Panc1 (cell line): ENCODE measurements around the gene PTPRR. TPM values are rescaled to one million over a fixed set of nuclear protein-coding genes. Genes with fewer than 3 reads are reported as not detected.

ENCODE experiments used
- ATAC-seq: fragments of 200-7000 bp; cut with Tn5 transposase; 2 replicates; pipeline ENCODE4 v1.9.1; 2020; ENCODE audit warnings: mild to moderate bottlenecking, moderate library complexity
- BruUV-seq: library from RNA; stranded (reverse); fragments of 400-500 nt; replicated peaks from 2 replicates; lab custom pipeline; 2021; lab: Mats Ljungman, UMichigan
- CTCF ChIA-PET: fragments of 300-600 bp; sonication (Branson Sonifier 250); formaldehyde crosslinking; loops from one replicate; lab custom pipeline; 2022; ENCODE audit warnings: antibody characterized with exemption; lab: Charles Lee
- POLR2A ChIA-PET: fragments of 300-600 bp; sonication (Branson Sonifier 250); formaldehyde crosslinking; loops from one replicate; lab custom pipeline; 2022; ENCODE audit warnings: antibody characterized with exemption; lab: Charles Lee
- DNase-seq: peaks from one replicate; pipeline ENCODE4 v3.0.0-alpha.2; 2010; ENCODE audit warnings: low read depth, low spot score
- H3K27ac ChIP-seq: 2 replicates; pipeline ENCODE4 v1.5.1; 2011; ENCODE audit warnings: mild to moderate bottlenecking, low read length, inconsistent platforms
- H3K27me3 ChIP-seq: fragments of 200-500 bp; sonication (Bioruptor generic); 2 replicates; pipeline ENCODE4 v1.6.0; 2014; ENCODE audit warnings: low read length, inconsistent platforms; ENCODE audit not compliant: control insufficient read depth, insufficient read depth
- H3K36me3 ChIP-seq: fragments of 200-500 bp; sonication (Bioruptor generic); 2 replicates; pipeline ENCODE4 v1.5.1; 2014; ENCODE audit warnings: inconsistent platforms, mild to moderate bottlenecking, low read length, moderate library complexity; ENCODE audit not compliant: control insufficient read depth, insufficient read depth
- H3K4me1 ChIP-seq: 2 replicates; pipeline ENCODE4 v1.5.1; 2011; ENCODE audit warnings: inconsistent platforms, mild to moderate bottlenecking, low read length, moderate library complexity; ENCODE audit not compliant: control insufficient read depth, insufficient read depth
- H3K4me3 ChIP-seq, 2 experiments: 2 replicates each; pipeline ENCODE4 v1.5.1; 2011 to 2012; ENCODE audit warnings: low read depth in 2 of 2, low read length in 2 of 2, mild to moderate bottlenecking in 2 of 2, inconsistent platforms in 1 of 2, moderate library complexity in 1 of 2
- H3K9me3 ChIP-seq: fragments of 200-500 bp; sonication (Bioruptor generic); 2 replicates; pipeline ENCODE4 v1.5.1; 2014; ENCODE audit warnings: low read depth, mild to moderate bottlenecking, inconsistent platforms, low read length, moderate library complexity; ENCODE audit not compliant: control insufficient read depth, insufficient read depth
- CTCF ChIP-seq: fragments of 450-650 bp; IDR thresholded peaks from 2 replicates; pipeline ENCODE4 v1.5.1; 2017; ENCODE audit warnings: mild to moderate bottlenecking
- POLR2AphosphoS5 ChIP-seq: IDR thresholded peaks from 2 replicates; pipeline ENCODE4 v1.6.1; 2012; ENCODE audit warnings: mild to moderate bottlenecking, low read depth, low read length, moderate library complexity
- REST ChIP-seq, 2 experiments: IDR thresholded peaks; 2 replicates each; pipeline ENCODE4 v1.6.1; 2011 to 2012; ENCODE audit warnings: low read depth in 2 of 2, control low read depth in 1 of 2, low read length in 1 of 2, mild to moderate bottlenecking in 1 of 2, moderate library complexity in 1 of 2; ENCODE audit not compliant: insufficient read depth in 1 of 2
- SIN3A ChIP-seq: IDR thresholded peaks from 2 replicates; pipeline ENCODE4 v1.6.1; 2012; ENCODE audit warnings: low read depth, mild to moderate bottlenecking, low read length, moderate library complexity, borderline replicate concordance; ENCODE audit not compliant: insufficient read depth
- TCF7L2 ChIP-seq: IDR thresholded peaks from 2 replicates; pipeline ENCODE4 v1.6.1; 2011; ENCODE audit warnings: mild to moderate bottlenecking, low read depth, low read length, inconsistent platforms
- in situ Hi-C: cut with HindIII; loops from 2 replicates; pipeline ENCODE4 v1.10.0; 2016; ENCODE audit warnings: low sequenced_read_pairs, low pct_unique_long_range_greater_than_20kb
- intact Hi-C: fragments of 100-400 bp; cut with micrococcal nuclease; formaldehyde crosslinking; loops from one replicate; pipeline ENCODE4 v1.10.0; 2022; ENCODE audit not compliant: unreplicated experiment
- total RNA-seq: library from RNA; stranded (reverse); gene quantifications from one replicate; pipeline ENCODE4 v1.2.1, GENCODE V29; 2021; ENCODE audit not compliant: unreplicated experiment

PTPRR gene
- total RNA-seq, 1 experiment from 2014 or later: not detected

- no peak overlapping the region for H3K4me3 ChIP-seq
- ChIA-PET CTCF (no interaction called here), POLR2A (no interaction called here)
- TF ChIP-seq CTCF (no peak), SIN3A (no peak), TCF7L2 (no peak), POLR2AphosphoS5 (no peak), REST (IDR thresholded peaks at IDR 0.05; ENCODE audit: insufficient read depth in 1 of 2, low read depth in 2 of 2, low read length in 1 of 2) (no peak)
- H3K4me1 ChIP-seq: no peaks in the 10 kb centered on the region
- no peak overlapping the region for H3K27ac ChIP-seq
- intact Hi-C loops: loop anchor here (10.0 kb wide), 1 partner anchor 246 kb away; no protein-coding TSS in a partner anchor
- no TSS peak for BruUV-seq
- no peaks in the 10 kb centered on the region; the same call in 1 of the 2 replicates for H3K27me3 ChIP-seq
- no peaks in the 10 kb centered on the region for H3K36me3 ChIP-seq
- no peaks in the 10 kb centered on the region for H3K9me3 ChIP-seq
- in situ Hi-C loops: no loop called here
- DNase-seq: no peak
- no peak for ATAC-seq
Measured at GRCh38 chr12:70758494-70758845, 162.1 kb downstream of the PTPRR start.

GRCh38 chr12:70757830-70758493 lies 162.6 kb downstream of the PTPRR start:
- DNase-seq (no peak), ATAC-seq (no peak)
- no peaks in the 10 kb centered on the region for H3K9me3 ChIP-seq
- no peaks in the 10 kb centered on the region; the same call in 1 of the 2 replicates for H3K27me3 ChIP-seq
- no peaks in the 10 kb centered on the region for H3K36me3 ChIP-seq
- ChIA-PET POLR2A (no interaction called here), CTCF (no interaction called here)
- TF ChIP-seq SIN3A (no peak), POLR2AphosphoS5 (no peak)
- in situ Hi-C loops (no loop called here), intact Hi-C loops (loop anchor here (10.0 kb wide), 1 partner anchor 247 kb away; no protein-coding TSS in a partner anchor)
- H3K4me3 ChIP-seq: no peak overlapping the region
- no TSS peak for BruUV-seq
- no peaks in the 10 kb centered on the region for H3K4me1 ChIP-seq
- no peak overlapping the region for H3K27ac ChIP-seq

GRCh38 chr12:70756791-70757190 lies 163.7 kb downstream of the PTPRR start:
- Histone ChIP-seq H3K9me3 (no peaks in the 10 kb centered on the region), H3K4me3 (no peak overlapping the region), H3K4me1 (no peaks in the 10 kb centered on the region), H3K27ac (no peak overlapping the region), H3K36me3 (no peaks in the 10 kb centered on the region), H3K27me3 (peaks cover 2% of the 10 kb centered on the region)
- DNase-seq (no peak), ATAC-seq (no peak)
- no TSS peak for BruUV-seq
- intact Hi-C loops: loop anchor here (10.0 kb wide), 1 partner anchor 248 kb away; no protein-coding TSS in a partner anchor
- CTCF ChIA-PET: no interaction called here
- no peak for TF ChIP-seq POLR2AphosphoS5
- TF ChIP-seq TCF7L2: no peak
- TF ChIP-seq CTCF: no peak
- no peak for TF ChIP-seq REST (IDR thresholded peaks at IDR 0.05; ENCODE audit: insufficient read depth in 1 of 2, low read depth in 2 of 2, low read length in 1 of 2)
- no peak for TF ChIP-seq SIN3A
- in situ Hi-C loops: no loop called here
- POLR2A ChIA-PET: interaction anchor here (1.0 kb wide), 1 partner anchor 11 kb away, joined by 4 read pairs; no protein-coding TSS in a partner anchor
